GM18517 (cell line): ENCODE results near the gene MAP4K1.

ENCODE experiments used
- ATAC-seq: cut with Tn5 transposase; IDR thresholded peaks from one replicate; pipeline ENCODE4 v1.9.1; 2021; ENCODE audit warnings: mild to moderate bottlenecking, moderate library complexity; ENCODE audit not compliant: unreplicated experiment

Gene MAP4K1

GRCh38 chr19:38549061-38549460 lies 68.7 kb downstream of the MAP4K1 start:
- no peak for ATAC-seq

- ATAC-seq = no peak
These were observed 70.3 kb downstream of the MAP4K1 start for GRCh38 chr19:38547421-38547820.

GRCh38 chr19:38545596-38545995 lies 72.2 kb downstream of the MAP4K1 start:
- no peak for ATAC-seq

GRCh38 chr19:38544569-38545315 lies 73.0 kb downstream of the MAP4K1 start:
- ATAC-seq = no peak

- peak; percentile 60 for ATAC-seq
These were observed 73.8 kb downstream of the MAP4K1 start for GRCh38 chr19:38543807-38544568.

- no peak for ATAC-seq
These were observed 74.4 kb downstream of the MAP4K1 start for GRCh38 chr19:38543286-38543806.

- ATAC-seq = no peak
These were observed 75.7 kb downstream of the MAP4K1 start for GRCh38 chr19:38542040-38542439.

- ATAC-seq = no peak
These were observed 78.0 kb downstream of the MAP4K1 start for GRCh38 chr19:38539751-38540150.

- no peak for ATAC-seq
These were observed 78.8 kb downstream of the MAP4K1 start for GRCh38 chr19:38538793-38539528.

GRCh38 chr19:38538386-38538785 lies 79.4 kb downstream of the MAP4K1 start:
- no peak for ATAC-seq
